Non-pigmented ciliary epithelial cell (primary cell): ENCODE measurements around the gene SLC38A10.

Experiments used
- DNase-seq: peaks from one replicate; pipeline ENCODE4 v3.0.0-alpha.2; 2010; ENCODE audit warnings: low read depth

SLC38A10 gene

GRCh38 chr17:81239714-81240555 lies 55.2 kb downstream of the SLC38A10 start:
- no peak for DNase-seq

DNA sequence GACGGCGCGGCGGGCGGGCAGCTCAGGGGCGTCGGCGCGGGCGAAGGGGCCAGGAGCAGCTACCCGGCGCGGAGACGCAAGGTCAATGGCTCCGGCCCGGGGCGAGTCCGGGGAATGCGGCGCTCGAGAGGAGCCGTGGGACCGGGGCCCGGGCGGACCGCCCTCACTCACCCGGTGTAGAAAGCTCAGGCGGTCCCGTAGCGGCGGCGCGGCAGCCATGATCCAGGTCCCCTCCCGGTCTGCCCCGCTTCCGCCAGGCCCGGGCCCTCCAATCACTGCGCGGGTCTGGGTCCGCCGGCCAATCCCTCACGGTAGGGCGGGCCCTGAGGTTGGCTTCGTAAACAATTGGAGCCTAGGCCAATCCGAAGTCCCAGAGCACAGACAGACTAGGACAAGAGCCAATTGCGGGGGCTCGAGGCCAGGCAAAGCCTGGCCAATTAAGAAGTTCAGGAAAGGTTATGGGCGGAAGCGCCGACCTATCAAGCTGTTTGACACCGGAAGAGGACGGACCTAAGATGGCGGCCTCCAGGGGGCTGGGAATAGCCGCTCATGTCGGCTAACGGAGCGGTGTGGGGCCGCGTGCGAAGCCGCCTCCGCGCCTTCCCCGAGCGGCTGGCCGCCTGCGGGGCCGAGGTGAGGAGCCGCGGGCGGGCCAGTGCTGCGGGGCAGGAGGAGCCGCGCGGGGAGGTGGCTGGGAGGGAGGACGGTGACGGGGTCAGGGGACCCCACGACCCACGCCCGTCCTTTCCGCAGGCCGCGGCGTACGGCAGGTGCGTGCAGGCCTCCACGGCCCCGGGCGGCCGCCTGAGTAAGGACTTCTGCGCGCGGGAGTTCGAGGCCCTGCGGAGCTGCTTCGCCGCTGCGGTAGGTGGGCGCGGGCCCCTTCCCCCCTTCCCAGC lies 56.0 kb downstream of the SLC38A10 start, which contains the start of the genes NDUFAF8 and TEPSIN:
NDUFAF8 (plus strand) TSS at position 504 of the 899 bp plus-strand sequence; CDS start at position 550, 46 bp downstream.
TEPSIN (minus strand) TSS at position 241 of the 899 bp plus-strand sequence; CDS start at position 219, 22 bp downstream.
- peak; percentile 96 for DNase-seq

GRCh38 chr17:81238490-81238814 lies 56.7 kb downstream of the SLC38A10 start:
- no peak for DNase-seq

GRCh38 chr17:81237591-81238489 lies 57.3 kb downstream of the SLC38A10 start:
- no peak for DNase-seq

DNA sequence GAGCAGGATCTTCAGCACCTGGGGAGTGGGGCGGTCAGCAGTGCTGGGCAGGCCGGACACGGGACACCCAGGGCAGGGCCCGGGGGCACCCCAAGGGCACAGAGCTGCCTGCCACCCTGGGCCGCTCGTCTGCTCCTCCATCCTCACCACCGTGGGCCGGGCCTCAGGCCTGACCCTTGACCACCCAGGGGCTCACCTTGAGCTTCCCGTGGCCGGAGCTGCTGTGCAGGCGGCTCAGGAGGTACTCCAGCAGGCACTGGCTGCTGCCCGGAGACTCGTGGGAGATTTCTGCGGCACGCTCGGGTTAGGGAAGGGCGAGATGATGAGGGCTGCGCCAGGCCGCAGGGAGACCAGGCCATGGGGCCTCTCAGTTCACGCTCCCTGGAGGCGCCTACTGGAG lies 58.3 kb downstream of the SLC38A10 start:
- DNase-seq: no peak

DNA sequence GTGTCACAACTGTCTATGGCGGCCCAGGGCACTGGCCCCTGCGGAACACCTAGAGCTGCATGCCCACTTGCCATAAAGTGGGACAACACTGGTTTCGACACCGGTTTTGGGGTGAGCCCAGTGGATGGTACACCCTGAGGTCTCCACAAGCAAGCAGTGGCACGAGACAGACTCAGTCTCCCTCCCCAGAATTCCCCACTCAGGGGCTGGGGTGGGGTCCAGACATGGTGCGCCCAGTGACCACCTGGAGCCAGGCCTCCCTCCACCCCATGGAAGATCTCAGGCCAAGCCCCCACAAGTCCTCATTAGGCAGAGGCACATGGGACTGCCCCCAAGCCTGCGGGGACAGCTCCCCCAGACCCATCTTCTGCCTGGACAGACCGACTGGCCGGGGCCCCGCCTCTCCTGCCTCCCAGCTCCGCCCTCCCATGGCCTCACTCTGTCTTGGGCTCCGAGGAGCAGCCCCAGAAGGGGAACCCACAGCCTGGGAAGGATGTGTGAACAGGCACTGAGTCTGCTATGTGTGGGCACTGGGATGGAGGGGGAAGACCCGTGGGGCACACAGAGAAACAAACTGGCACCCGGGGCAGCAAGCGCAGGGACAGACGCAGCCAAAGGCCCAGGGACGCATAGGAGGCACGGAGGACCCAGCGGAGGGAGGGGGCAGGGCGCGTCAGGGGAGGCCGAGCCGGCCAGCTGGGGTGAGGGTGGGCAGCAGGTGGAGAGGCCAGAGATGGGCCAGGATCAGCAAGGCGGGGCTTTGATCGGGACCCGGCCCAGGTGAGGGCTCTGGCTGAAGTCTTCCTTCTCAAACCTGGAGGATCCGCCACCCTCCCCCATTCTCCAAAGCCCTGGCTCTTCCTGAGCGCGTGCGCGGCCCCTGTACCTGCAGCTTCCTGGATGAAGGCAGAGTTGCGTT lies 59.0 kb downstream of the SLC38A10 start:
- no peak for DNase-seq

DNA sequence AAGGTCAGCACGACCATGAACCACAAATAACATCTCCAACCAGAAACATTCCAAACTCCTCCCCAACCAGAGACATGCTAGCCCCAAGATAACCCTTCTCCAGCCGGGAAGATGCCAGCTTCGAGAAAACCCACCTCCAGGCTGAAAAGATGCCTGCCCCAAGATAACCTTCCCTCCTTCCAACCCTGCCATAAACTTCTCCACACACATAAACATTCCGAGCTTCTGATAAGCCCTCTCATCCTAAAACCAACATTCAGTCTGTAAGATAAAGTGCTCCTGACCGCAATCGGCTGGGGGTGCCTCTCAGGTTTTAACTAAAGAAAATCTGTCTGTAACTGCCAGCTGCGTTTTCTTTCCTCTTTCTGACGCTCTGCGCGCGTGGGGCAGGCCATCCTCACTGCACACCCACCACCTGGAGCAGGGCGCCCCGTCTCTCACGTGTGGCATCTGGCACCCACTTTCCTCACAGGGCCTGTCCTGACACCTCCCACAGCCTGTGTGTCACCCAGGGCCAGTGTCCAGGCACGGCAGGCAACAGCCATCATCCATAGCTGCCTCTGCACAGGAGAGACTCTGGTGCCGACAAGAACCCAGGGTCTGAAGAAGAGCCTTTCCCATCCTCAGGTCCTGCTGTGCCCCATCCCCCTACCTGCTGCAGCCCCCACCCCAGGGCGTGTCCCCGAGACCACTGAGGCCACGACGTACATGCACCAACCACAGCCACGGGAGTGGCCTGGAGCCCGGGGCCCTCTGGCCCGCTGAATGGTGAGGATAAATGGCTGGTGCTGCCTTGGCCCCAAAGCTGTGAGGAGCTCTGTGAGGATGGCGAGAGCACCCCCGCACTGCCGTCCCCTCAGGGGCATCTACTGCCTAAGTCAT lies 59.9 kb downstream of the SLC38A10 start:
- no peak for DNase-seq

DNA sequence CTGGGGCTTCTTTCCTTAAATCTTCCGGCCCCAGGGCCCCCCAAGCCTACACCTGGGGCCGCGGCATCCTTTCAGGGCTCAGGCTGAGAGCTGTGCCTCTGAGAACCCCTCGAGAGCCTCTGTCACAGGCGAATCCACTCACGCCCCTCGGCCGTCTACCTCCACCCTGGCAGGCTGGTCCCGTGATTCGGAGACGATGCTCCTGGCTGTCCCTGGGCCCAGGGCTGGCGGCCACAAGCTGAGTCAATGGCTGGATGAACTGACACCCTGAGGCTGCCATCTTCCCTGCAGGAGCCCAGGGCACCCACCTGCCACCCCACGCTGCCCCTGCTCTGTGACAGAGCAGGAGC lies 60.6 kb downstream of the SLC38A10 start:
- no peak for DNase-seq

GRCh38 chr17:81233811-81234505 lies 61.1 kb downstream of the SLC38A10 start:
- no peak for DNase-seq

DNA sequence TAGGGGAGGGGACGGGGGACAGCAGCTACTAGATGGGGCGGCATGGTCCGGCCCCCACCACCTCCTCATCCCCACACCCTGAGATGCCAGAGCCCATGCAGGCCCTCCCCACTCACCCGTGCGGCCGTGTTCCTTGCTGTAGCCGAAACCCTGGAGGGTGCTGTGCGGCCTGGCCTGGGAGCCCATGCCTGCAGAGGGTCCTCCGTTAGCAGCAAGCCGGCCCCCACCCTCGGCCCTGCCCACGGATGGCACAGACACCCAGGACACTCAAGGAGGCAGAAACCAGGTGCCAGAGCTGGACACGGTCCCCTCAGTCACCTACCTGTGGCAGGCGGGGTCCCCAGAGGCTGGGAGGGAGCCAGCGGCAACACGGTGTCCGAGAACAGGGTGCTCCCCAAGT lies 61.8 kb downstream of the SLC38A10 start:
- DNase-seq: no peak

DNA sequence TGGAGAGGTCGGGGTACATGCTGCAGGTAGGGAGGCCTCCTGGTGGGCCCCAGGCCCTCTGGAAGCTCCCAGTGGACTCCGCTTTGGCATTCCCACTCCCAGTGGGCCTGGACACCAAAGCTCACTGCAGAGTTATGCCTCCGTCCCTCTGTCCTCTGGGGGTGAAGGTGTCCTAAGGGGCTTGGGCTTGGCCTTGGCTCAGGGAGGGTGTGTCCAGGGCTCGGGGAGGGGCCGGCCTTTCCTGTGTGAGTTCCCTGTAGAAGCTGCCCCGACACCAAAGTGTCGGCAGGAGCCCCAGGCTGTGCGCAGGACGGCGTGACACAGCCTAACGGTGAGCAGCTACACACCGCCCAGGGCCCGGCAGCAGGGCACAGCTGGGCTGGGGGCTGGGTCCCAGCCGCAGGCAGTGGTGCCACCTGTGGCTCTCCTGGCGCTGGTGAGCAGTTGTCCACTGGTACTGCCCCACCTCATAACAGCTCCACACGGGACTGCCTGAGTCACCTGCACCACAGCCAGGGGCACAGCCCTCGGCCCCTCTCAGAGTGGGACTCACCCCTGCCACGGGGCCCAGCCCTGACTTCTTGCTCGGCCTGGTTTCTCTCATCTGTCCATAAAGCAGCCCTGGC lies 62.4 kb downstream of the SLC38A10 start:
- DNase-seq: no peak

DNA sequence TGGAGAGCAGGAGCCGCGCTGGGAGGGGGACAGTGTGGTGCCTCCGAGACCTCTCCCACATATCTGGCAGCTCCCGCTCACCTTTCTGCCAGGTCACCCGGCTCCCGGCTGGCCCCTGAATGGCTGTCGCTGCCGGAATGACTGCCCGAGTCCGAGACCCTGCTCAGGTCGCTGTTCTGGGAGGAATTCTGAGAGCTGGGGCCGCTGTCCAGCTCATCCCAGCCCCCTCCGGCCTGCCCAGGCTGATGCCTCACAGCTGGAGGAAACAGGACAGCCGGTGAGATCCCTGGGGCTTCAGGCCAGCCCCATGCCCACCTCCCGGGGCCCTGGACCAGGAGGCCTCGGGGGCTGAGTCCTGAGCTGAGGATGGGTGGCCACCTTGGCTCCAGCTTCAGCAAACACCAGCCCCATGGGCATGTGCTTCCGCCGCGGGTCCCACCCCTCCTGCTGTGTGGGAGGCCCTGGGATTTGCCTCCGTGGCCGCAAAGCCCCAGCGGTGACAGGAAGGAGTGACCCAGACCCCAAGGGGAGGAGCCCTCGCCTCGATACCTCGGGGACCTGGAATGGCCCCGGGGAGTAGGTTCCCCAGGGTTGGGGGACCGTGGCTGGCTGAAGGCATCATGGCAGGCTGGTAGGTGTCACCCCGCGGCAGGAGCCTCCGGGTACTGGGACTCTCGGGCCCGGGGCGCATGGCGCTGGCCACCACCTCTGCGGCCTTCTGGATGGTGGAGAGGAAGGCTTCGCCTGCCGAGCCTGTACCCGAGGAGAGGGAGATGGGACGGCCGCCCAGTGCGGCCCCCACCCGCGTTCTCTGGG lies 63.1 kb downstream of the SLC38A10 start:
- no peak for DNase-seq

- DNase-seq: no peak
Measured at GRCh38 chr17:81231121-81231645, 63.9 kb downstream of the SLC38A10 start.

DNA sequence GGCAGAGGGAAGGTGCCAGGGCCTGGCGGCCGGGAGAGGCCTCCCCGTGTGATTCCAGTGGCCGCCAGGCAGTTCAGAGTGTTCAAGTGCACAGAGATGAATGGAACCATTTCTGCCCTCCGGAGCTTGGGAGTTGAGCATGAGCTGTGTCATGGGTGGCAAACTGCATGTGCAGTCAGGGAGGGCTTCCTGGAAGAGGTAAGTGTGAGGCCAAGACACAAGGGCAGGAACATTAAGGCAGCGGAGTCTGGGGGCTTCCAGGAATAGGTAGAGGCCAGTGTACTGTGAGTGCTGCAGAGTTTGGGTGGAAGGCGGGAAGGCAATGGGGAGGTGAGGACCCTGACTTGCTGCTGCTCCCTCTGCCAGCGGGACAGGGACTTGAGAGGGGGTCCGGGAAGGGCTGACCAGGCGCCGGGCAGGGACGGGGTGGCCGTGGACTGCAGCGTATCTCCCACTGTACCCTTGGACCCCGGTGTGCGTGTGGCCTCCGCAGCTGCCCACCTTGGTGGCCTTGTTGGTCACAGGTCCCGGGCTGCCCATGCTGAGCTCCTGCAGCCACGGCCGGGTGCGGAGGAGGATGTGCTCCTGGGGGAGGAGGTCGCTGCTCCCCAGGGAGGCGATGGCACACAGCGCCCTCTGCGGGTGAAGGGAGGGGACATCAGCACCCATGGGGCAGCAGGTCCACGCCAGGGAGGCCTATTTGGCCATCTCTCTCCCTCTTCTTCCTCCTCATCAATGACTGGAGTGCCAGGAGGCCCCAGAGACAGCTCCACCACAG lies 64.9 kb downstream of the SLC38A10 start:
- no peak for DNase-seq

DNA sequence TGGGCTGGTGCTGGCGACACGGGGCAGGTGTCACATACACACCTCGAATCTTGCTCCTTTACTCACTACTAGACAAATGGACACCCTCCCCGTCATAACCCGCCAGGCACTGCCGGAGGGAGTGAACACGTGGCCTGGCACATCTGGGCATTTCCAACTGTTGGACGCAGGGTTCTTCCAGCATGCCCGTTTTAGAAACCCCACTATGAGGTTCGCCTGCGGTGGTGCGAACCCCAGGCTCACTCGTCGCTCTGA lies 65.5 kb downstream of the SLC38A10 start:
- DNase-seq: no peak

DNA sequence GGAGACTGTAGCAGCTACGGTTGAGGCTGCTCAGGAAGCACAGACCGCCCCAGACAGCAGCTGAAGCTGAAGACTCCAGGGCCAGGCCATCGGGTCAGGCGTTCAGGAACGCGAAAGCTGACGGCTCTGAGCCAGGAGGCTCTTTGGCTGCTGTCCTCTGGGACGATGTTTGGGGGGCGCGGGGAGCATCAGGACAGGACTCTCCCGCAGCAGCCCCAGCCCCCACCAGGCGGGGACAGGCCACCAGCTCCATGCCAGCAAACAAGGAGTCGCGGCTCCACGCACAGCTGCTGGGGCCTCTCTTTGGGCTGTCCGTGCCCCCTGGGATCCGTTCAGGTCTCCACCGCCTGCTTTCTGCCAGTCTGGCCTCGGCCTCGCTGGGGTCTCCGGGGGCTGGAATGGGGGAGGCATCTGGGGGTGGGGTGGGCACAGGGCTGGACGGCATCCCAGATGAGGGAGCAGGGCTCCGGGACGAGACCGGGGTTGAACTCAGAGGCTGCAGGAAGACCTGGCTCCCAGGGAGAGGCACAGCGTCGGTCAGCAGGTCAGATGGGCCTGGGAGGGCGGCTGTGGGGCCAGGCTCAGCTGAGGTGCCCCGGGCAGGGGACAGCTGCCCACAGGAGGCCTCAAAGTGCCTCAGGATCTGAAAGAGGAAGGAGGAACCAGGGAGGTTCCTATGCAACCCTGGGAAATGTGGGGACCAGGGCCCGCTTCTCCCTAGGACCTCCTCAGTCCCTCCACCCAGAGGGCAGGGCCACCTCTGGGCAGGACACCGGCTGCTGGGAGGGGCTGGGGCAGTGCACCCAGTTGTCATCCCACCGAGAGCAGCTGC lies 66.1 kb downstream of the SLC38A10 start:
- DNase-seq: no peak
